ENCODE results near the gene FGD6. TPM values are rescaled to one million over a fixed set of nuclear protein-coding genes. Genes with fewer than 3 reads are reported as not detected.
"Not testable (repeated sequence)": the region's sequence is repeated elsewhere in the genome, so short reads cannot be mapped to it uniquely, and the experiment has no call there.

Gene FGD6
- total RNA-seq, 1 experiment from 2014 or later = 7.5 TPM

DNA sequence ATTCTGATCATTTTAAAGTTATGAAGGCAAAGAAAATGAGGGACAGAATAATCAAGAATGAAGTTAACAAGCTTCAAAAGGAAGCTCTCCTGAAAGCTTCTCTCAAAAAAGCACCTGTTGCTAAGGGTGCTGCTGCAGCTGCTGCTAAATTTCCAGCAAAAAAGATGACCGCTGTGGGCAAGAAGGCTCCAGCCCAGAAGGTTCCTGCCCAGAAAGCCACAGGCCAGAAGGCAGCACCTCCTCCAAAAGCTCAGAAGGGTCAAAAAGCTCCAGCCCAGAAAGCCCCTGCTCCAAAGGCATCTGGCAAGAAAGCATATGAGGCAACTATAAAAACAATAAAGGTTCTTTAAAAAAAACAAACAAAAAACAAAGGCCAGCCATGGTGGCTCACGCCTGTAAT is 91.2 kb downstream of the FGD6 start:
- DNase-seq (ENCODE audit: low read depth) = no peak

DNA sequence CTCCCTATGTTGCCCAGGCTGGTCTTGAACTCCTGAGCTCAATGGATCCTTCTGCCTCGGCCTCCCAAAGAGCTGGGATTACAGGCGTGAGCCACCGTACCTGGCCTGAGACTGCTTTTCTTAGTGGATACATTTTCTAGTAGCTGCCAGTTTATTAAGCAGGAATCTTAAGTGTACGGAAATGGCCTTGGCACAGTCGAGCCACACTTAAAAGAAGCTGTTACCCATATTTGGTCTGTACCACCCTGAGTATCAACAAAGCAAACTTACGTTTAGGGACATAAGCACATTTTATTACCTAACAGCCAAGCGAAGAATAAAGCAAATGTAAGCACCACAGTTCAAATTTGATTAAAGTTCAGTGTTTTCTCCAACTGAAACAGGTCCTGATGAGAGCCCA is 93.2 kb downstream of the FGD6 start:
- no peak for DNase-seq (ENCODE audit: low read depth)

DNA sequence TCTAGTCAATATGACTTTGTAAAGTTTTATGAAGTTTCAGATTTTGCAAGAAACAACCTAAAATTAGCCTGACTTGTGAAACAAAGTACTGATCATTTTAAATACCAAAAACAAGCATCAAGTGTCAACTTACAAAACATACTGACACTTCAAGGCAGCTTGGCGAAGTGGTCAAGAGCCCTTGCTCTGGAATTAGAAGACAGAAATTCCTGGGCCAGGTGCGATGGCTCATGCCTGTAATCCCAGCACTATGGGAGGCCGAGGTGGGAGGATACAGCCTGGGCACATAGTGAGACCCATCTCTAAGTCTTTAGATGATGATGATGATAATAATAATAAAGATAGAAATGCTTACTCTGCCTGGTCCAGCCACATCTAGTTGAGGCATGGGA is 98.5 kb downstream of the FGD6 start:
- peak; percentile 26 for DNase-seq (ENCODE audit: low read depth)

DNA sequence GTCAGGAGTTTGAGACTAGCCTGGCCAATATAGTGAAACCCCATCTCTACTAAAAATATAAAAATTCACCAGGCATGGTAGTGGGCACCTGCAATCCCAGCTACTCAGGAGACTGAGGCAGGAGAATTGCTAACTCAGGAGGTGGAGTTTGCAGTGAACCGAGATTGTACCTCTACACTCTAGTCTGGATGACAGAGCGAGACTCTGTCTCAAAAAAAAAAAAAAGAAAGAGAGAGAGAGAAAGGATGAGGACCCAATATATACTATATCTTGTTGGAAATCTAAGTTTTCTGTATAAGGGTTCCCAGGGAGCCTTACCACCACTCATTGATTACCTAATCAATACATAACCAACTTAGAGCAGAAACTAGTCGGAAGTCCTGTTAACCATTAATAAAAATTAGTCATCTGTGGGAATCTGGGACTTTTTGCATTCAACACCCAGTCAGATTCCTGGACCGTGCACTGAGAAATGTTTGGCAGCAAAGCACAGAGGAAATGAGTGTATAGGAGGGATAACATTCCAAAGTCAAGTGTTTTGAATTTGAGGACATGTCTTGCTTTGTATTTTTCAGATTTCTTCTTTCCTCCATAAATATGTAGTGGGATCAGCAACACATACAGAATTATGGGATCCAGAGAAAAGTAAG is 99.0 kb downstream of the FGD6 start:
- peak; percentile 79 for DNase-seq (ENCODE audit: low read depth)

DNA sequence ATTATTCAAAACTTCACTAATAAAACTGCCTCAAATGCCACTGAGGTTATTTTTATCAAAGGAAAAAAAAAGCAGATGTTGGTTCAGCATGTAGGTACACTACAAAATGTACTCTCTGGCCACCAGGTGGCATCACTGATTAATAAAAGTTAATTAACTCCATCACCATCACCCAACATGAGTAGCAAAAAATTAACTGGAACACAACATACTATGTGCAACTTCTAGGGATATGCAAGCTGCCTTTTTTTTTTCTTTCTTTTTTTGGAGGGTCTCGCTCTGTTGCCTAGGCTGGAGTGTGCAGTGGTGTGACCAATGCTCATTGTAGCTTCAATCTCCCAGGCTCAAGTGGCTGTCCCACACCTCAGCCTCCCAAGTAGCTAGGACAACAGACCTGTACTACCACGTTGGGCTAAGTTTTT is 100.1 kb downstream of the FGD6 start:
- DNase-seq (ENCODE audit: low read depth) = peak; percentile 81

DNA sequence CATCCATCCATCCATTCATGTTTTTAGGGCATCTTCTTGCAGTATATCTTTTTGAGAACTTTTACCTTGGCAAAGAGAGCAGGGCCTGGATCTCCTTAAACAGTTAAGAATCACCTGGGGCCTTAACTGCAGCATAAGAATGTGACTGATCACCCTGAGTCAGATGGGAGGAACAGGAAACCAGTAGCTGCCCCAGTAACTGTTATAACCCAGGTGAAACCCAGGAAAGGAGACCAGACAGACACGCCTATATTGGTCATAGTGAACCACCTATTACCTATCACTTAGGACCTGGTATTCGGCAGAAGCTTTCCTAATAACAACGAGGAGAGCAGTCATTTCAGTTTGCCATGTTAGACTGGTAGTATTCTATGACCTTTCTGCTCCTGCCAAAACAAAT is 100.5 kb downstream of the FGD6 start:
- DNase-seq (ENCODE audit: low read depth) = peak; percentile 37

DNA sequence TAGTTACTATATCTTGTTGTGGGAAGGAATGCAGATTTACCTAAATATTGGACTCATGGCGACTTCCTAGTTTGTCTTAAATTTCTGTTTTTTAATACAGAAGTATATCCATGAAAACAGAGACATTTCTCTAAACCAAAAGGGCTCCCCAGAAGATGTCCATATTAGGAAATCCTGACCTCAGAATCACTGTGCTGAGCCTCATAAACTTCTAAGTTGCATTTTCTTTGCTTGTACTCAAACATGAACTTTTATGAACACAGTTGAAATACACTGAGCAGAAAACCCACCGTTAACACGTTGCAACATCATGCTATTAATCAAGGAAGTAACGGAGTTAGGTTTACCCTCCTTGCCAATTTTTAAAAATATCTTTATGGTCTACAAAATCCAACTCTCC is 100.9 kb downstream of the FGD6 start:
- DNase-seq (ENCODE audit: low read depth) = no peak

DNA sequence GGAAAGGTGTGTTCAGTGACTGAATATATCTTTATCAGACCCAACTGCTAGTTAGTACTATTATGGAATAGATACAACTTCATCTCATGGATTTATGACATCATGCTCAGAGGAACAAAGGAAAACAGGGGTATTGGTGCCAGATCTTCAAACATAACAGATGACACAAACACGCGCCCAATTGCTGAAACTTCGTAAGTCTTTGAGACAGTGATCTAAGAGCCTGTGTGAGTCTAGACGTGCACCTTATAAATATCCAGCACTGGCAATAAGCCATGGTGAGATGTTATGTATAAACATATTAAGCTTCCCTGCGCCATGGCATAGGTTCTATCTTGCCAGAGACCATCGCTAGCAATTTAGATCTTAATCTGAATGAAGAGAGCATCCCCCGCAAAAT is 101.6 kb downstream of the FGD6 start:
- no peak for DNase-seq (ENCODE audit: low read depth)

DNA sequence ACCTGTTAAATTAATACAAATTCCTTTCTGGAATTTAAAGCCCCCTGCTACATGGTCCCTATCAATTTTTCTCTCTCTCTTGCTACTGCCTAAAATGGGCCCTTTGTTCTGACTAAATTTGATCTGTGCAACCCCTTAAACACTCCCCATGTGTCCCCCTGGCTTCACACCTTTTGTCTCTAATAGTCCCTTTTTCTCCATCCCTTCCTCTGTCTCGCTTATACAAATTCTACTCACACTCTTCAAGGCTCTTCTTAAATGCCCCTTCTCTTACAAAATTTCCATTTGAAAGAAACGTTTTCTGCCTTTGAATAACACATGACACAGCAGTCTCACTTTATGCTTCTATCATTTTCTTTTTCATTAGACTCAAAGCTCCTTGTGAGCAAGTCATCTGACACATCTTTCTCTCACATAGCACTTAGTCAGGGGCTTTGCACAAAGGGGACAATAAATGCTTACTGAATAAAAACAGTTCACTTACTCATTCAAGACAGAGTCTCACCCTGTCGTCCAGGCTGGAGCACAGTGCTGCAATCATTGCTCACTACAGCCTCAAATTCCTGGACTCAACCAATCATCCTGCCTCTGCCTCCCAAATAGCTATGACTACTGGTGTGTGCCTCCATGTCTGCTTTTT is 102.4 kb downstream of the FGD6 start:
- no peak for DNase-seq (ENCODE audit: low read depth)

DNA sequence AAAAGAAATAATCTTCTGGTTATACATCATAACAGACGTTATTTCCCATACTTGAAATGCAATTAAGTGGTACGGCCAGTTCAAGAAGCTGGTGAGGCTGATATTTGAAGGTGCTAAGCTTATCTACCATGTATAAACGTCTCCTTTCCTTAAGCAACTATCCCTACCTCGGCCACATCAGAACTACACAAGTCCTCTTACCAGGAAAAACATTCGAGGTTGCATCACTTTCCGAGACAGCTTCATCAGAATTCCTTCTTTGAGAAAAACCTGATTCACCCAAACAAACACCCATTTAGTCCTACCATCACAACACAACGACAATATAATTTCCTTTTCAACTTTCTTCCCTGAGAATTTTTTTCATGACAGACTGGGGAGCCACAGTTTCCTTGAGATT is 109.9 kb downstream of the FGD6 start:
- no peak for DNase-seq (ENCODE audit: low read depth)

DNA sequence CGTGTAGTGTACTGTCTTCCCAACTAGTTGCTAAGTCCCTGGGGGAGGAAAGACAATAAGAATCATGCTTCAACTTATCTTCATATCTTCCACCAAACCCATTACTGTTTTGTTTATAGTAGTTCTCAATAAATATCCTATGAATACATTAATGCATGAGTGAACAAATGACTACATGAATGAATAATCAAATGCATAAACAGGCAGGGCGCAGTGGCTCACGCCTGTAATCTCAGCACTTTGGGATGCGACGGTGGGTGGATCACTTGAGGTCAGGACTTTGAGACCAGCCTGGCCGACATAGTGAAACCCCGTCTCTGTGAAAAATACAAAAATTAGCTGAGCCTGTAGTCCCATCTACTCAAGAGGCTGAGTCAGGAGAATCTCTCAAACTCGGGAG is 111.7 kb downstream of the FGD6 start:
- DNase-seq (ENCODE audit: low read depth) = no peak

DNA sequence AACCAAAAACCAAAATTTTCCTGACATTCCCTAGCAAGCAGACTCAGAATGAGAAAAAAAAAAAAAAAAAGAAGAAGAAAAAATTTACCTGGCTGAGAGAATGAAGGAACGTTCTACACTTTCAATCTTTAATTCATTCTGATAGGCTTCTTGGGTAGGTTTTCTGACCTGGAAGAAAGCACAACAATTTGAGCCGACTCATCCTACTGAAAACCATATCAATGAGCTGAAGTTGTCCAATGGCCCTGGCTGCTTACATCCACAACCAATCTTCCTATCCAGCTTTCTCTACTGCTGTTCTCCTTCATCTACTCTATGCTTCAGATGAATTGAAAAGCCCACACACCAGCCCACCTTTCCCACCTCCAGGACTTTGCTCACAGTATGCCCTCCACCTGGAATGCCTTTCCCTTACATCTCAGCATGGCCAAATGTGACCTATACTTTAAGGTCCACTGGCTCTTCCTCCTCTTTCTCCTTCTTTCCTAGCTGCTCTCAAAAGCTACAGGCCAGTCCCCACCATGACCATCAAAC is 112.3 kb downstream of the FGD6 start:
- no peak for DNase-seq (ENCODE audit: low read depth)

DNA sequence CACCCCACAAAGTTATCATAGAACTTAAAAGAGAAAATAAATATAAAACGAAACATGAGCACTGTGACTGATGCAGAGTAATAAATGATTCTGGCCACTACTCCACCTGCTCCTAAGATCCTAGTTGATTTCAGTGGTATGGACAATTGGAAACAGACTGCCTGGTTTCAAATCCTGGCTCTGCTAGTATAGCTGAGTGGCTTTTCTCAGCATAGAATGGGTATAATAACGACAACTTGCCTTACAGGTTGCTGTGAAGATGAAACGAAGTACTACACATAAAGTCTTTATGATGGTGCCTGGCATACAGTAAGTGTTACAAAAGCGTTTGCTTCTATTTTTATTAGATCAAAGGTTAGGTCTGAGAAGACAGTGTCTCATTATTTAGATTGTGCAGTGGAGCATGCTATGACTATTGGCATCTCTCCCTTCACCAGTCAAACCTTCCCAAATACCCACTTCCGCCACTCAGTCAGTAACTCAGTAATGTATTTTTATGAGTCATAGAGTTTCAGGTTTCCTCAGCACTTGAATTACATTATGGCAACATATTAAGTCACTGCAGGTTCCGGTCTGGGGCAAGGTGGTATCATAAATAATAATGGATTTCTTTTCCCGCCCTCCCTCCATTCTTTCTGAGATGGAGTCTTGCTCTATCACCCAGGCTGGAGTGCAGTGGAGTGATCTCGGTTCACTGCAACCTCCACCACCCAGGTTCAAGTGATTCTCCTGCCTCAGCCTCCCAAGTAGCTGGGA is 114.2 kb downstream of the FGD6 start:
- DNase-seq (ENCODE audit: low read depth) = peak; percentile 97

DNA sequence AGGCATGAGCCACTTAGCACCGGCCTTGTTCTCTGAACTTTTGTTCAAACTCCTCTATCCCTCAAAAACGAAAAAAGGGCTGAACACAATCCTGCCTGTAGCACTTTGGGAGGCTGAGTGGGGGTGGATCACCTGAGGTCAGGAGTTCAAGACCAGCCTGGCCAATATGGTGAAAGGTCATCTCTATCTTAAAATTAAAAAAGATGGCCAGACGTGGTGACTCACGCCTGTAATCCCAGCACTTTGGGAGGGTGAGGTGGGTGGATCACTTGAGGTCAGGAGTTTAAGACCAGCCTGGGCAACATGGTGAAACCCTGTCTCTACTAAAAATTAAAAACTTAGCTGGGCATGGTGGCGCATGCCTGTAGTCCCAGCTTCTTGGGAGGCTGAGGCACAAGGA is 115.3 kb downstream of the FGD6 start:
- DNase-seq (ENCODE audit: low read depth) = peak; percentile 44

DNA sequence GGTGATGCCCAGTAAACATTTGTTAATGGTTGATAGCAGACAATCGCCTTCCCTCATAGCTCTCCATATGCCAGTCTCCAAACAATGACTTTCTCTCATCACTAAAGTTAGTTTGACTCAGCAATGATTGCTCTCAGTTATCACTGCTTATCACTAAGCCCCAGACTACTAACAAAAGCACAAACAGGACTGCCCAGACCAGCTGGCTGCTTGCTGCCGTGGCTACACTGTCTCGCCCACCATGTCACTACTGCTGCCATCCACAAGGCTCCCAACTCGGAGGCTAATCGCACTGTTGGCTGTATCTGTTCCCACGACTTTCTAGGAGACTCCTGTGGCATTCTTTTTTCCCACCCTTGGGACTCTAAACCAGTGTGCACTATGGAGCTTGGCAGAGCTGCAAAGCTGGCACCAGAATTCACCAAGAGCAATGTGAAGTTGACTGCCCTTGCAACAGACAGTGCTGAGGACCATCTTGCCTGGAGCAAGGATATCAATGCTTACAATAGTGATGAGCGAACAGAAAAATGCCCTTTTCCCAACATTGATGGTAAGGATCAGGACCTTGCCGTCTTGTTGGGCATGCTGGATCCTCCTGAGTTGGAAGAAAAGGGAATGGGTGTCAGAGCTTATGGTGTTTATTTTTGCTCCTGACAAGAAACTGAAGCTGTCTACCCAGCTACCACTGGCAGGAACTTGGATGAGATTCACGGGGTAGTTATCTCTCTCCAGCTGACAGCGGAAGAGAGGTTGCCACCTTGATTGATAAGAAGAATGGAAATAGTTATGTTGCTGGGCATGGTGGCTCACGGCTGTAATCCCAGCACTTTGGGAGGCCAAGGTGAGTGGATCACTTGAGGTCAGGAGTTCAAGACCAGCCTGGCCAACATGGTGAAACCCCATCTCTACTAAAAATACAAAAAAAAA is 116.7 kb downstream of the FGD6 start:
- no peak for DNase-seq (ENCODE audit: low read depth)

DNA sequence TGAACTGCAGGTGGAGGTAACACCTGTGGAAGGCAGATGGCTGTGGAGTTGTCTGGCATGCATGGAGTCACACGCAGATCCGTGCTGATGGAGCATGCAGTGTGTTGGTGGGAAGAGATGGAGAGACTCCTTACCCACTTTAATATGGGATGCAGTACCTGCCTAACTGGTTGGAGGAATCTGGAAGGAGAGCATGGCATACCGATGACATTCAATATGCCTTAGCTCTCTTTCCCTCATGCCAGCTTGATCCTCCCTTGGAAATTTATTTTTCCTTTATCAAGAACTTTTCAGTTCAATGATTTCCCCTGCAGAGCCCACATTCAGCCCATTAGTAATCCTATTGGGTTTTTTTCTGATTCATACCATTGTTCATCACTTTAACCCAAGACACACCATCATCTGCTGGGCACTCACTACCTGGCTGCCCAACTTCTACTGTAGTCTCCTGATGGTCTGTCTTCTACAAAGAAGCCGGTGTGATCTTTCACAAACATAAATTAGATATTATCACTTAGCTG is 117.9 kb downstream of the FGD6 start:
- peak; percentile 59 for DNase-seq (ENCODE audit: low read depth)

DNA sequence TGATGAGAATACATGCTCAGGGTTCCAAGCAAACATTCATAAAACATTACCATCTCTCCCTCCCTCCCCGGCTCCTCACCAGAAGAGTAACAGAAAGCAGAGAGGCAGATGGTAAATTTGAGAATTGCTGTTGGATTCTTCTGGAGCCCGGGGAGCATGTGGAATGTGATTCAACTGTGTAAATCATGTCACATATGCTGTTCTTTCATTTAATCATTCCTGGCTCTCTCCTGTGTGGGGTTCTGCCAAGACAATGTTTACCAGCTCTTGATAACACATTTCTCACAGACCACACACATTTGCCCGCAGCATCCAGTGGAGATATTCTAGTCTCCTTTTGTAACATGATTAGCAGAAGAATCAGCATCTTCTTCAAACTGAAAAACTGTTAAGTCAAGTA is 120.4 kb downstream of the FGD6 start:
- DNase-seq (ENCODE audit: low read depth) = peak; percentile 78

DNA sequence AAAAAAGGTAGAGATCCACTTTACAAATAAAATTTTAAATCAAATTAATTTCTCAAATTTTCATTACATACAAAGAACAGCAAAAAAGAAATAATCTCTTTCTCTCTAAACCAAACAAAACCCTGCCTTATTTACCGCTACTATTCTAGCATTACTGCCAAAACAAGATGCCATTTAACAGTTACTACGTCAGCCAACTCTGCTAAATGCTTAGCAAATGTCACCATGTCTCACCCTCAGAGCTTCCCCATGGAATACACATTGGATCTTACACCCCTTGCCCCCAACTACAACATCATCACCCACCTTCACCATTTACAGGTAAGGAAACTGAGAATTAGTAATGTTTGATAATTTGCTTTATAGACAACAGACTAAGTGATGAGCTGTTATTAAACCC is 120.9 kb downstream of the FGD6 start:
- no peak for DNase-seq (ENCODE audit: low read depth)

DNA sequence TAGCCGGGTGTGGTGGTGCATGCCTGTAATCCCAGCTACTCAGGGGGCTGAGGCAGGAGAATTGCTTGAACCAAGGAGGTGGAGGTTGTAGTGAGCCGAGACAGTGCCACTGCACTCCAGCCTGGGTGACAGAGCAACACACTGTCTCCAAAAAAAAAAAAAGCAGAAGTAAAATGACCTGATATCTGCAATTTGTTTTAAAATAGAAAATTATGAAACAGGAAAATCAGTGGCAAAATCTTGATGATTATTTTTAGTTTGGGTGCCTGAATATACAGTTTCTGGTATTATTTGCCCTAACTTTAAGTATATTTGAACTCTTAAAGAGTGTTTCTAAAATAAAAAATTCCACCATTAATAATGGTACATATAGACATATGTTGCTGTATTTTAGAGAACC is 121.4 kb downstream of the FGD6 start:
- DNase-seq (ENCODE audit: low read depth) = not testable (repeated sequence)

DNA sequence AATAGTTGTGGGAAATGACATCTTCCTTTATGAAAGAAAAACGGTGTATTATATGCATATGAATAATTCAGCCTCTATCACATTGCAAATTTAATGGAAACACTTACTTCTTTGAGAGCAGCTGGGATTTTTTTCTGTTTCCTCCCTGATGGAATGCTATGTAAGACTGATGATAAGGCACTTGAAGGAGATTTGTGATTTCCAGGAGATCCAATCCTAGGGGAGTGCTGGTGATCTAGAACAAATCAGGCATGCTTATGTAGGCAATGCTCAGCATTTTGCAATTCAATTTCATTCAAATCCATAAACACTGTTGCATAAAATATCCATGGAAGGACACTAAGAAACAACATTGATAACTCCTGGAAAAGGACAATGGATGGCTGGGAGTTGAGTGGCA is 127.8 kb downstream of the FGD6 start:
- DNase-seq (ENCODE audit: low read depth) = no peak

DNA sequence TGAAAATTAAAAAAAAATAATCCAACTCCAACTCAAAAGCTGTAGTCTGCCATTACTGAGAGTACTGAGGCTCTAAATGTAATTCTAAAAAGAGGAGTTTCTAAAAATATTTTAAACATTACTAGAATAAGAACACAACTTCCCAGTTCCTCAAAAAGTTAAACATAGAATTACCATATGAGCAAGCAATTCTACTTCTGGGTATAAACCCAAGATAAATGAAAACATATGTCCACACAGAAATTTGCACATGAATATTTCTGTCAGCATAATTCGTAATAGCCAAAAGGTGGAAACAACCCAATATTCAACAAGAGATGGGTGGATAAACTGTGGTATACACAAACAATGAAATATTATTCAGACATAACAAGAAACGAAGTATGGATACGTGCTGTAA is 128.9 kb downstream of the FGD6 start:
- no peak for DNase-seq (ENCODE audit: low read depth)

DNA sequence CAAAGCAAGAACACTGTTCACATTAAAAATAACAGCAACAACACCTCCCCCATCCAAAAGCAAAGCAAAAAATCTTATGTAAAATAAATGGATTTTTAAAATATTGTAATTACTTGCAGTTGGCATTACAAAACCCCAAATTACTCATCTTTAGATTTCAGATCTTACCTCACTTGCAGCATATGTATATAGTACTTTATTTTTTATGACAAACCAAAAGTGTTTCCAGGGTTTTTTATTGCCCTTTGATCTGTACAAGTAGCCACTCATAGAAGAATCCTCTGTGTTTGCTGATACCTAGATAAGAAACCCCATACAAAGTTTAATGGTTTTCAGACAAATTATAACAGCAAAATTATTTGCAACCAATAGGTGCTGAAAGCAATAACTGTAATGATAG is 131.7 kb downstream of the FGD6 start:
- DNase-seq (ENCODE audit: low read depth) = no peak

Measured in M059J (cell line).